Lower leg skin (tissue), 3 donors: ENCODE measurements around the gene TMEM209.

Source experiments
- POLR2A ChIP-seq, 2 donors: fragments of 450-650 bp; IDR thresholded peaks; one replicate each; pipeline ENCODE4 v1.6.1; 2016 to 2017; ENCODE audit warnings: antibody characterized with exemption in 2 of 2, mild to moderate bottlenecking in 1 of 2, moderate library complexity in 1 of 2
- TF ChIP-seq, protein P1 (sequence below), 3 donors: fragments of 450-650 bp; IDR thresholded peaks; one replicate each; pipeline ENCODE4 v1.5.1; 2016; ENCODE audit warnings: antibody characterized with exemption in 3 of 3, mild to moderate bottlenecking in 3 of 3, moderate library complexity in 2 of 3

GRCh38 chr7:130205084-130205947, at the start of gene TMEM209:
- TF ChIP-seq, protein P1, sequence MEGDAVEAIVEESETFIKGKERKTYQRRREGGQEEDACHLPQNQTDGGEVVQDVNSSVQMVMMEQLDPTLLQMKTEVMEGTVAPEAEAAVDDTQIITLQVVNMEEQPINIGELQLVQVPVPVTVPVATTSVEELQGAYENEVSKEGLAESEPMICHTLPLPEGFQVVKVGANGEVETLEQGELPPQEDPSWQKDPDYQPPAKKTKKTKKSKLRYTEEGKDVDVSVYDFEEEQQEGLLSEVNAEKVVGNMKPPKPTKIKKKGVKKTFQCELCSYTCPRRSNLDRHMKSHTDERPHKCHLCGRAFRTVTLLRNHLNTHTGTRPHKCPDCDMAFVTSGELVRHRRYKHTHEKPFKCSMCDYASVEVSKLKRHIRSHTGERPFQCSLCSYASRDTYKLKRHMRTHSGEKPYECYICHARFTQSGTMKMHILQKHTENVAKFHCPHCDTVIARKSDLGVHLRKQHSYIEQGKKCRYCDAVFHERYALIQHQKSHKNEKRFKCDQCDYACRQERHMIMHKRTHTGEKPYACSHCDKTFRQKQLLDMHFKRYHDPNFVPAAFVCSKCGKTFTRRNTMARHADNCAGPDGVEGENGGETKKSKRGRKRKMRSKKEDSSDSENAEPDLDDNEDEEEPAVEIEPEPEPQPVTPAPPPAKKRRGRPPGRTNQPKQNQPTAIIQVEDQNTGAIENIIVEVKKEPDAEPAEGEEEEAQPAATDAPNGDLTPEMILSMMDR (IDR thresholded peaks at IDR 0.05) = no peak
- peak in 1 of 2 donors; percentile 32 for TF ChIP-seq POLR2A (IDR thresholded peaks at IDR 0.05)
